Left kidney (tissue), 2 donors: ENCODE data around the gene LOXHD1. TPM values are rescaled to one million over a fixed set of nuclear protein-coding genes. Genes with fewer than 3 reads are reported as not detected.
A peak's percentile ranks its signal among the peaks of the same experiment; 100 is the strongest.

Experiments
- DNase-seq: peaks from one replicate; pipeline ENCODE4 v3.0.0-alpha.2; 2013
- polyA plus RNA-seq: library from polyadenylated mRNA; unstranded; fragments of 120-200 nt; gene quantifications from one replicate; pipeline ENCODE4 v1.2.1, GENCODE V29; 2013; ENCODE audit not compliant: insufficient read length

The LOXHD1 gene
- polyA plus RNA-seq, 1 donor: 1.4 TPM

- DNase-seq: no peak
Measured at GRCh38 chr18:46574000-46574742, 82.8 kb downstream of the LOXHD1 start.

GRCh38 chr18:46573156-46573555 is 83.9 kb downstream of the LOXHD1 start:
- DNase-seq: no peak

- no peak for DNase-seq
Measured at GRCh38 chr18:46571756-46572155, 85.3 kb downstream of the LOXHD1 start.

GRCh38 chr18:46570666-46571065 is 86.4 kb downstream of the LOXHD1 start:
- DNase-seq: no peak

GRCh38 chr18:46570134-46570533 is 86.9 kb downstream of the LOXHD1 start:
- no peak for DNase-seq

- DNase-seq: no peak
Measured at GRCh38 chr18:46569211-46569610, 87.8 kb downstream of the LOXHD1 start.

GRCh38 chr18:46567196-46567595 is 89.8 kb downstream of the LOXHD1 start:
- no peak for DNase-seq

GRCh38 chr18:46566111-46566510 is 90.9 kb downstream of the LOXHD1 start:
- DNase-seq: no peak

GRCh38 chr18:46565256-46565655 is 91.8 kb downstream of the LOXHD1 start:
- DNase-seq: no peak

GRCh38 chr18:46563317-46563716 is 93.7 kb downstream of the LOXHD1 start:
- DNase-seq: no peak

GRCh38 chr18:46562674-46563192 is 94.3 kb downstream of the LOXHD1 start:
- DNase-seq: no peak

- no peak for DNase-seq
Measured at GRCh38 chr18:46560671-46561045, 96.4 kb downstream of the LOXHD1 start.

- no peak for DNase-seq
Measured at GRCh38 chr18:46559946-46560670, 96.9 kb downstream of the LOXHD1 start.

- DNase-seq: no peak
Measured at GRCh38 chr18:46559296-46559695, 97.7 kb downstream of the LOXHD1 start.

GRCh38 chr18:46556590-46557206 is 100.3 kb downstream of the LOXHD1 start:
- DNase-seq: no peak

GRCh38 chr18:46555724-46556123 is 101.3 kb downstream of the LOXHD1 start:
- DNase-seq: no peak

GRCh38 chr18:46555213-46555612 is 101.8 kb downstream of the LOXHD1 start:
- no peak for DNase-seq

GRCh38 chr18:46554406-46555080 is 102.5 kb downstream of the LOXHD1 start:
- no peak for DNase-seq

GRCh38 chr18:46550609-46551008 is 106.4 kb downstream of the LOXHD1 start:
- no peak for DNase-seq

GRCh38 chr18:46547520-46547919 is 109.5 kb downstream of the LOXHD1 start:
- no peak for DNase-seq

- no peak for DNase-seq
Measured at GRCh38 chr18:46546111-46546640, 110.8 kb downstream of the LOXHD1 start.

GRCh38 chr18:46542545-46542944 is 114.5 kb downstream of the LOXHD1 start:
- peak; percentile 57 for DNase-seq
